Left ventricle myocardium superior (tissue), 1 donor: Measurements from ENCODE around the gene FRK. TPM values are rescaled to one million over a fixed set of nuclear protein-coding genes. Genes with fewer than 3 reads are reported as not detected.

Source experiments
- total RNA-seq: library from RNA; stranded (reverse); fragmentation: NEBNext Ultra II Directional; extraction: Animal tissue kit (Norgen Biotek cat#: 25700); gene quantifications from one replicate; pipeline ENCODE4 v1.2.1, GENCODE V29; 2021
- donor health status: DM: no; HTN: yes; CAD: no; lungs with severe emphysema.

Gene FRK
- total RNA-seq, 1 donor from 2014 or later, result 8.8 TPM

Other genes with a start within 250 kb of the FRK start
- 55.0 TPM for gene NT5DC1, start 40.0 kb upstream of the FRK start, total RNA-seq
- gene COL10A1, start 65.2 kb upstream of the FRK start, total RNA-seq, result not detected
- gene TSPYL4, start 193.2 kb upstream of the FRK start, total RNA-seq, result 29.4 TPM
- gene TSPYL1, start 219.0 kb upstream of the FRK start, total RNA-seq, result 96.8 TPM